HG03439 (cell line): ENCODE measurements around the gene DND1.
"Not testable (repeated sequence)": the region's sequence is repeated elsewhere in the genome, so short reads cannot be mapped to it uniquely, and the experiment has no call there.

Experiments used
- ATAC-seq: cut with Tn5 transposase; IDR thresholded peaks from one replicate; pipeline ENCODE4 v1.9.1; 2021; ENCODE audit warnings: mild to moderate bottlenecking, moderate library complexity; ENCODE audit not compliant: unreplicated experiment

DND1 gene

GRCh38 chr5:140673187-140673976, at the start of gene DND1:
TSS of gene DND1 (minus strand) at chr5:140673576. CDS start at chr5:140673542, 34 bp downstream.
- no peak for ATAC-seq

- not testable (repeated sequence) for ATAC-seq
These were observed 48.0 kb upstream of the DND1 start for GRCh38 chr5:140721395-140721794.

- ATAC-seq, result not testable (repeated sequence)
These were observed 47.4 kb upstream of the DND1 start for GRCh38 chr5:140720738-140721137.

- no peak for ATAC-seq
These were observed 44.9 kb upstream of the DND1 start for GRCh38 chr5:140718266-140718592.

- ATAC-seq, result not testable (repeated sequence)
These were observed 42.9 kb upstream of the DND1 start for GRCh38 chr5:140716238-140716637.

- no peak for ATAC-seq
These were observed 40.3 kb upstream of the DND1 start for GRCh38 chr5:140713562-140714094.

GRCh38 chr5:140711794-140712193, 38.4 kb upstream of the DND1 start:
- no peak for ATAC-seq

GRCh38 chr5:140710899-140711552, 37.6 kb upstream of the DND1 start:
- peak; percentile 93 for ATAC-seq

- not testable (repeated sequence) for ATAC-seq
These were observed 35.4 kb upstream of the DND1 start for GRCh38 chr5:140708787-140709186.

GRCh38 chr5:140707812-140708211, 34.4 kb upstream of the DND1 start:
- no peak for ATAC-seq

- ATAC-seq, result peak; percentile 92
These were observed 27.1 kb upstream of the DND1 start, which contains the start of gene ZMAT2 for GRCh38 chr5:140700177-140701144. TSS of gene ZMAT2 (plus strand) at chr5:140700447. CDS start at chr5:140700461, 14 bp downstream.

- ATAC-seq, result no peak
These were observed 23.6 kb upstream of the DND1 start for GRCh38 chr5:140696891-140697492.

GRCh38 chr5:140694276-140694675, 20.9 kb upstream of the DND1 start:
- ATAC-seq, result no peak

- peak; percentile 97 for ATAC-seq
These were observed 17.9 kb upstream of the DND1 start, which contains the start of the genes HARS1 and HARS2 for GRCh38 chr5:140690941-140691924. TSS of gene HARS1 (minus strand) at chr5:140691370. CDS start at chr5:140691304, 66 bp downstream. TSS of gene HARS2 (plus strand) at chr5:140691455. CDS start at chr5:140691649, 194 bp downstream.

GRCh38 chr5:140690376-140690932, 17.1 kb upstream of the DND1 start:
- ATAC-seq, result peak; percentile 1

- ATAC-seq, result no peak
These were observed 5.6 kb upstream of the DND1 start for GRCh38 chr5:140678993-140679392.

- no peak for ATAC-seq
These were observed 4.6 kb upstream of the DND1 start for GRCh38 chr5:140677947-140678346.

- no peak for ATAC-seq
These were observed 1.3 kb upstream of the DND1 start for GRCh38 chr5:140674629-140675028.

GRCh38 chr5:140674211-140674610, 835 bp upstream of the DND1 start:
- no peak for ATAC-seq
